ENCODE measurements around the gene TRIM66. TPM values are rescaled to one million over a fixed set of nuclear protein-coding genes. Genes with fewer than 3 reads are reported as not detected.

Gene TRIM66, protein sequence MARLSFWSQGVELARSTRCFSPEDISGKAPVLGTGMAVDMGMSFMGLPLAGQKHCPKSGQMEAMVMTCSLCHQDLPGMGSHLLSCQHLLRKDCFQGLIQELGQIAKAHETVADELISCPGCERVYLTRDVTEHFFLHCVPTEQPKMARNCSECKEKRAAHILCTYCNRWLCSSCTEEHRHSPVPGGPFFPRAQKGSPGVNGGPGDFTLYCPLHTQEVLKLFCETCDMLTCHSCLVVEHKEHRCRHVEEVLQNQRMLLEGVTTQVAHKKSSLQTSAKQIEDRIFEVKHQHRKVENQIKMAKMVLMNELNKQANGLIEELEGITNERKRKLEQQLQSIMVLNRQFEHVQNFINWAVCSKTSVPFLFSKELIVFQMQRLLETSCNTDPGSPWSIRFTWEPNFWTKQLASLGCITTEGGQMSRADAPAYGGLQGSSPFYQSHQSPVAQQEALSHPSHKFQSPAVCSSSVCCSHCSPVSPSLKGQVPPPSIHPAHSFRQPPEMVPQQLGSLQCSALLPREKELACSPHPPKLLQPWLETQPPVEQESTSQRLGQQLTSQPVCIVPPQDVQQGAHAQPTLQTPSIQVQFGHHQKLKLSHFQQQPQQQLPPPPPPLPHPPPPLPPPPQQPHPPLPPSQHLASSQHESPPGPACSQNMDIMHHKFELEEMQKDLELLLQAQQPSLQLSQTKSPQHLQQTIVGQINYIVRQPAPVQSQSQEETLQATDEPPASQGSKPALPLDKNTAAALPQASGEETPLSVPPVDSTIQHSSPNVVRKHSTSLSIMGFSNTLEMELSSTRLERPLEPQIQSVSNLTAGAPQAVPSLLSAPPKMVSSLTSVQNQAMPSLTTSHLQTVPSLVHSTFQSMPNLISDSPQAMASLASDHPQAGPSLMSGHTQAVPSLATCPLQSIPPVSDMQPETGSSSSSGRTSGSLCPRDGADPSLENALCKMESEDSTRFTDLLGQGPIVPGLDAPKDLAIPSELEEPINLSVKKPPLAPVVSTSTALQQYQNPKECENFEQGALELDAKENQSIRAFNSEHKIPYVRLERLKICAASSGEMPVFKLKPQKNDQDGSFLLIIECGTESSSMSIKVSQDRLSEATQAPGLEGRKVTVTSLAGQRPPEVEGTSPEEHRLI (N-terminal part only)
- 2.0 and 3.9 TPM in 2 replicates for total RNA-seq

DNA sequence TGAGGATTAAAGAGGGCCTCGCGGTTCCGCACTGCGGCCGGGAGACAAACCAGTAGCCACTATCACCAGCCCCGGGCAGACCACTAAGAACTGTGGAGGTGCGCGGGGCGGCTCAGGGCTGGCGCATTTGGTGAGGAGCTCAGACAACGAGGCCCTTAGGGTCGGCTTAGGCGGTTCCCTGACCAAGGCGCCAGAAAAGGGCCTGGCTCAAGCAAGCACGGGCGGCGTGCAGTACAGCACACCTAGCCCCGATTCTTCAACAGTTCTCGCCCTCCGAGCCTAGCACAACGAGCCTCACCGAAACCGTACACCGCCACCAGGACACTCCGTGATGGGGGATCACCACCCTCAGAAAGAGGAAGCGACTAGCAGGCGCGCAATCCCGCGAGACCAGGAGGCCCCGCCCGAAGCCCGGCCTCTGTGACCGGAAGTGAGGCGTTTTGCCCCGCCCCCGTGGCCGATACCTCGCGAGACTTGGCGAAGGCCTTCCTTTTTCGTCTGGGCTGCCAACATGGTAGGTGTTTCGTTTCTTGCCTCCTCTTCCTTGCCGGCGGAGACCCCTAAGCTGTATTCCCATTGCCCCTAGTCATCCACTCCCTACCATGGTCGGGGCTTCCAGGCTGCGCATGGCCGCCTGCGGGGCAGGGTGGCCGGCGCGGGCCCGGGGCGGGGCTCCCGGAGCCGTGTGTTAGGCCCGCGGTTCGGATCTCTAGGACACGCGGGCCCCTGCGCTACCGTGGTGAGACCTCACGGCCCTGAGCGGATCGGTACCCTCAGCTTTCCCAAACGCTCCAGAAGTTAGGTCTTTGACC is at the start of gene TRIM66, which contains the start of gene RPL27A:
TSS of gene TRIM66 (minus strand) at position 363 of the 812 bp plus-strand sequence. CDS start 10,391 bp downstream, outside the sequence.
TSS of gene RPL27A (plus strand) at position 490 of the 812 bp plus-strand sequence. CDS start at position 512, 22 bp downstream.

DNA sequence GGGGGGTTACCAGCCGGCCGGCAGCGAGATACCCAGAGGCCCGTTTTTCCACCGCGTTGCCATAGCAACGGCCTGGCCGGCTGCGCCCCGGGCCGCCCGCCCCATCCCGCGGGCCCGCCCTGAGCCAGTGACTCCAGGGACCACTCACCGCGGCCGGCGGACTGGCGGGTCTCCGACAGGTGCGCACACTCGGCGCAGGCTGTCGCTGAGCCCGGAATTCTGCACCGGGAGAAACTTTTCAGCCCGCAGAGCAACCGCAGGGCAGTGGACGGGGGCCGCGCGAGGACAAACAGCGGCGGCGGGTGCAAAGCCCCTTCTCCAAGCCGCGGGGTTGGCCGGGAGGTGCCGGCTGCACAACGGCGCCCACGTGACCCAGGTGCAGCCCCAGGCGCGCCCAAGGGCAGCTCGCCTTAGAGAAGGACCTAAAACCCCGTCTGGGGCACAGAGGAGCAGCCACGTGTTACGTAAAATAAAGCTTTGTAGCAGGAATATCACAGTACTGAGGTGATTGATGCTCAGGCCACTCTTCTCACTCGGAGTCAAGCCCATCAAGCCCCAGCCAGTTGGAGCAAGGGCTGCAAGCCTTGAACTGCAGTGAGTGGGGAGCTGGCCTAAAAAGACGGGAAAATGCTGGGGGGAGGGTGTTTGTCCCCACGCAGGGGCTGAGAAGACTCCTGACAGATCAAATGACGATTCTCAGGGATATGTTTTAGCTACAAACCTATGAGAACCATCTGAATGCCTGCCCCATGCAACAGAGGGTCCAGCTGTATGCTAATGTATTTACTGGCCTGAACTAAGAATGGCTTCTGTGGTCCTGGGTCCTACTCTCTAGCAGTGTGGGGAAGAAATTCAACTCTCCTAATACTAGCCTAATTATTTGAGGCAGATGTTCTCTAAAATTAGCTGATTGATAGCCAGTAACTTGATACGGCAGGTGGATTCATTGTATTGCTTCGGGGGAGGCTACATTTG is 88.2 kb downstream of the TRIM66 start, which contains the start of gene STK33:
TSS of gene STK33 (minus strand) at position 294 of the 975 bp plus-strand sequence. CDS start 119,323 bp downstream, outside the sequence.

Other genes with a start within 250 kb of the TRIM66 start
- gene STK33, start 88.4 kb downstream of the TRIM66 start, total RNA-seq, result 4.7 and 9.0 TPM in 2 replicates
- gene RPL27A, start 127 bp upstream of the TRIM66 start, total RNA-seq, result 991 and 1,358 TPM in 2 replicates
- 29.5 and 32.5 TPM in 2 replicates for gene AKIP1, start 228.5 kb upstream of the TRIM66 start, total RNA-seq

All from mesangial cell (primary cell).